SK-N-SH treated with all-trans-retinoic acid at 6 μM for 48 hours (cell line): ENCODE results near the gene ZNF679.

ENCODE experiments used
- ATAC-seq: fragments of 200-7000 bp; cut with Tn5 transposase; 3 replicates; pipeline ENCODE4 v1.9.1; 2020; ENCODE audit warnings: mild to moderate bottlenecking, moderate library complexity
- ARNTL ChIP-seq: fragments of 450-650 bp; formaldehyde crosslinking; IDR thresholded peaks from 2 replicates; pipeline ENCODE4 v1.5.0; 2020; ENCODE audit warnings: low read depth, mild to moderate bottlenecking, moderate library complexity, borderline replicate concordance
- BACH2 ChIP-seq: fragments of 250-450 bp; sonication (Bioruptor Pico); IDR thresholded peaks from 2 replicates; pipeline ENCODE4 v1.9.0; 2021; ENCODE audit warnings: mild to moderate bottlenecking, borderline replicate concordance
- CREB5 ChIP-seq: fragments of 250-450 bp; sonication (Bioruptor Pico); IDR thresholded peaks from 2 replicates; pipeline ENCODE4 v1.5.1; 2020; ENCODE audit warnings: low read depth, mild to moderate bottlenecking, moderate library complexity
- CSDC2 ChIP-seq: fragments of 250-450 bp; sonication (Bioruptor Pico); IDR thresholded peaks from 2 replicates; pipeline ENCODE4 v1.5.0; 2020; ENCODE audit warnings: mild to moderate bottlenecking, moderate library complexity
- CSRNP3 ChIP-seq: fragments of 250-450 bp; sonication (Bioruptor Pico); IDR thresholded peaks from 2 replicates; pipeline ENCODE4 v1.5.1; 2021; ENCODE audit warnings: mild to moderate bottlenecking, moderate library complexity
- ESRRG ChIP-seq: fragments of 250-450 bp; sonication (Bioruptor Pico); IDR thresholded peaks from 2 replicates; pipeline ENCODE4 v1.6.1; 2021; ENCODE audit warnings: mild to moderate bottlenecking
- GLIS3 ChIP-seq: fragments of 250-450 bp; sonication (Bioruptor Pico); IDR thresholded peaks from 2 replicates; pipeline ENCODE4 v1.5.0; 2020; ENCODE audit warnings: mild to moderate bottlenecking, moderate library complexity
- ISL1 ChIP-seq: fragments of 250-450 bp; sonication (Bioruptor Pico); IDR thresholded peaks from 2 replicates; pipeline ENCODE4 v2.1.2; 2022; ENCODE audit warnings: mild to moderate bottlenecking, moderate library complexity
- OSR1 ChIP-seq: fragments of 250-450 bp; sonication (Bioruptor Pico); IDR thresholded peaks from 2 replicates; pipeline ENCODE4 v1.8.0; 2022; ENCODE audit warnings: moderate library complexity, mild to moderate bottlenecking, inconsistent platforms
- PATZ1 ChIP-seq: fragments of 250-450 bp; sonication (Bioruptor Pico); IDR thresholded peaks from 2 replicates; pipeline ENCODE4 v1.8.0; 2020; ENCODE audit warnings: mild to moderate bottlenecking, moderate library complexity, borderline replicate concordance
- POU6F1 ChIP-seq: fragments of 250-450 bp; sonication (Bioruptor Pico); IDR thresholded peaks from 2 replicates; pipeline ENCODE4 v1.8.0; 2021; ENCODE audit warnings: low read depth, mild to moderate bottlenecking, moderate library complexity, borderline replicate concordance
- PPARA ChIP-seq: fragments of 250-450 bp; sonication (Bioruptor Pico); IDR thresholded peaks from 2 replicates; pipeline ENCODE4 v1.5.0; 2020; ENCODE audit warnings: mild to moderate bottlenecking, borderline replicate concordance
- RARB ChIP-seq: fragments of 250-450 bp; sonication (Bioruptor Pico); IDR thresholded peaks from 2 replicates; pipeline ENCODE4 v1.8.0; 2021; ENCODE audit warnings: mild to moderate bottlenecking, moderate library complexity
- SNAI2 ChIP-seq: fragments of 250-450 bp; sonication (Bioruptor Pico); IDR thresholded peaks from 2 replicates; pipeline ENCODE4 v1.5.0; 2020; ENCODE audit warnings: mild to moderate bottlenecking, moderate library complexity
- TOX ChIP-seq: fragments of 250-450 bp; sonication (Bioruptor Pico); IDR thresholded peaks from 2 replicates; pipeline ENCODE4 v1.8.0; 2021; ENCODE audit warnings: mild to moderate bottlenecking, moderate library complexity, borderline replicate concordance
- ZC3H10 ChIP-seq: fragments of 250-450 bp; sonication (Bioruptor Pico); IDR thresholded peaks from 2 replicates; pipeline ENCODE4 v1.5.1; 2021; ENCODE audit warnings: mild to moderate bottlenecking, moderate library complexity
- ZFP3 ChIP-seq: fragments of 250-450 bp; sonication (Bioruptor Pico); IDR thresholded peaks from 2 replicates; pipeline ENCODE4 v1.5.0; 2020; ENCODE audit warnings: mild to moderate bottlenecking, moderate library complexity
- ZFP30 ChIP-seq: fragments of 450-650 bp; formaldehyde crosslinking; IDR thresholded peaks from 2 replicates; pipeline ENCODE4 v1.5.0; 2022; ENCODE audit warnings: mild to moderate bottlenecking, moderate library complexity
- ZNF565 ChIP-seq: fragments of 450-650 bp; formaldehyde crosslinking; conservative IDR thresholded peaks from 2 replicates; pipeline ENCODE4 v1.5.0; 2020; ENCODE audit warnings: low read depth, mild to moderate bottlenecking, moderate library complexity
- ZNF70 ChIP-seq: fragments of 450-650 bp; formaldehyde crosslinking; IDR thresholded peaks from 2 replicates; pipeline ENCODE4 v1.5.0; 2020; ENCODE audit warnings: mild to moderate bottlenecking, moderate library complexity
- ZNF8 ChIP-seq: fragments of 450-650 bp; formaldehyde crosslinking; IDR thresholded peaks from 2 replicates; pipeline ENCODE4 v1.5.0; 2020; ENCODE audit warnings: mild to moderate bottlenecking, moderate library complexity

ZNF679 gene

GRCh38 chr7:64182036-64182790 lies 46.1 kb upstream of the ZNF679 start (continued):
- TF ChIP-seq POU6F1 (CRISPR knock-in tag), result no peak
- TF ChIP-seq ZNF70, result no peak
- no peak for TF ChIP-seq ARNTL (CRISPR knock-in tag)
- no peak for TF ChIP-seq TOX (CRISPR knock-in tag)

- peak; percentile 81 for ATAC-seq
- no peak for TF ChIP-seq ISL1 (CRISPR knock-in tag)
- TF ChIP-seq GLIS3, result no peak
- no peak for TF ChIP-seq OSR1 (CRISPR knock-in tag)
- no peak for TF ChIP-seq CSDC2 (CRISPR knock-in tag)
- no peak for TF ChIP-seq PATZ1 (CRISPR knock-in tag)
- no peak for TF ChIP-seq ZNF8 (CRISPR knock-in tag)
Observed at GRCh38 chr7:64183126-64183742, 45.0 kb upstream of the ZNF679 start.

GRCh38 chr7:64183827-64184372 lies 44.4 kb upstream of the ZNF679 start:
- no peak for ATAC-seq
- no peak for TF ChIP-seq ARNTL (CRISPR knock-in tag)
- no peak for TF ChIP-seq RARB
- no peak for TF ChIP-seq PPARA (CRISPR knock-in tag)
- no peak for TF ChIP-seq CREB5 (CRISPR knock-in tag)
- no peak for TF ChIP-seq ESRRG (CRISPR knock-in tag)
- no peak for TF ChIP-seq ISL1 (CRISPR knock-in tag)
- no peak for TF ChIP-seq OSR1 (CRISPR knock-in tag)
- TF ChIP-seq GLIS3, result no peak
- no peak for TF ChIP-seq BACH2 (CRISPR knock-in tag)

GRCh38 chr7:64184376-64184775 lies 43.9 kb upstream of the ZNF679 start:
- ATAC-seq, result no peak
- no peak for TF ChIP-seq PPARA (CRISPR knock-in tag)
- no peak for TF ChIP-seq ZFP30 (CRISPR knock-in tag)
- TF ChIP-seq TOX (CRISPR knock-in tag), result no peak
- no peak for TF ChIP-seq PATZ1 (CRISPR knock-in tag)
- no peak for TF ChIP-seq ZC3H10
- no peak for TF ChIP-seq ZNF565 (CRISPR knock-in tag)
- TF ChIP-seq ARNTL (CRISPR knock-in tag), result no peak
- TF ChIP-seq CSRNP3 (CRISPR knock-in tag), result no peak
- no peak for TF ChIP-seq CSDC2 (CRISPR knock-in tag)
- no peak for TF ChIP-seq ZNF8 (CRISPR knock-in tag)
- no peak for TF ChIP-seq SNAI2 (CRISPR knock-in tag)
- TF ChIP-seq OSR1 (CRISPR knock-in tag), result no peak
- no peak for TF ChIP-seq BACH2 (CRISPR knock-in tag)
- no peak for TF ChIP-seq ISL1 (CRISPR knock-in tag)
- TF ChIP-seq POU6F1 (CRISPR knock-in tag), result no peak
- TF ChIP-seq GLIS3, result no peak
- no peak for TF ChIP-seq ZNF70
- TF ChIP-seq ESRRG (CRISPR knock-in tag), result no peak
- TF ChIP-seq ZFP3 (CRISPR knock-in tag), result no peak
- TF ChIP-seq CREB5 (CRISPR knock-in tag), result no peak
